Omental fat pad (tissue), 4 donors: ENCODE measurements around the gene MYOM3. TPM values are rescaled to one million over a fixed set of nuclear protein-coding genes. Genes with fewer than 3 reads are reported as not detected.

Source experiments
- ATAC-seq: fragments of 150-250 bp; one replicate; pipeline ENCODE4 v1.9.1; 2016; ENCODE audit warnings: mild to moderate bottlenecking, moderate library complexity; ENCODE audit not compliant: low FRiP score
- DNase-seq: peaks from one replicate; pipeline ENCODE4 v3.0.0-alpha.2; 2019; ENCODE audit warnings: low spot score
- total RNA-seq, 4 donors: library from RNA; depleted of rRNA; stranded (reverse); fragments of >200 nt; gene quantifications; one replicate each; pipeline ENCODE4 v1.1.0, GENCODE V29; 2016
- TF ChIP-seq, protein P1 (sequence below), 3 donors: fragments of 450-650 bp; IDR thresholded peaks; one replicate each; pipeline ENCODE4 v1.5.1; 2016 to 2017; ENCODE audit warnings: antibody characterized with exemption in 3 of 3, mild to moderate bottlenecking in 3 of 3, moderate library complexity in 2 of 3

The MYOM3 gene
- total RNA-seq, 4 donors from 2014 or later, result 0.13 to 0.79 (median 0.32) TPM

GRCh38 chr1:24103408-24103807, 8.5 kb downstream of the MYOM3 start:
- no peak for DNase-seq
- ATAC-seq, result no peak
- TF ChIP-seq, protein P1, sequence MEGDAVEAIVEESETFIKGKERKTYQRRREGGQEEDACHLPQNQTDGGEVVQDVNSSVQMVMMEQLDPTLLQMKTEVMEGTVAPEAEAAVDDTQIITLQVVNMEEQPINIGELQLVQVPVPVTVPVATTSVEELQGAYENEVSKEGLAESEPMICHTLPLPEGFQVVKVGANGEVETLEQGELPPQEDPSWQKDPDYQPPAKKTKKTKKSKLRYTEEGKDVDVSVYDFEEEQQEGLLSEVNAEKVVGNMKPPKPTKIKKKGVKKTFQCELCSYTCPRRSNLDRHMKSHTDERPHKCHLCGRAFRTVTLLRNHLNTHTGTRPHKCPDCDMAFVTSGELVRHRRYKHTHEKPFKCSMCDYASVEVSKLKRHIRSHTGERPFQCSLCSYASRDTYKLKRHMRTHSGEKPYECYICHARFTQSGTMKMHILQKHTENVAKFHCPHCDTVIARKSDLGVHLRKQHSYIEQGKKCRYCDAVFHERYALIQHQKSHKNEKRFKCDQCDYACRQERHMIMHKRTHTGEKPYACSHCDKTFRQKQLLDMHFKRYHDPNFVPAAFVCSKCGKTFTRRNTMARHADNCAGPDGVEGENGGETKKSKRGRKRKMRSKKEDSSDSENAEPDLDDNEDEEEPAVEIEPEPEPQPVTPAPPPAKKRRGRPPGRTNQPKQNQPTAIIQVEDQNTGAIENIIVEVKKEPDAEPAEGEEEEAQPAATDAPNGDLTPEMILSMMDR (IDR thresholded peaks at IDR 0.05), result no peak

DNA sequence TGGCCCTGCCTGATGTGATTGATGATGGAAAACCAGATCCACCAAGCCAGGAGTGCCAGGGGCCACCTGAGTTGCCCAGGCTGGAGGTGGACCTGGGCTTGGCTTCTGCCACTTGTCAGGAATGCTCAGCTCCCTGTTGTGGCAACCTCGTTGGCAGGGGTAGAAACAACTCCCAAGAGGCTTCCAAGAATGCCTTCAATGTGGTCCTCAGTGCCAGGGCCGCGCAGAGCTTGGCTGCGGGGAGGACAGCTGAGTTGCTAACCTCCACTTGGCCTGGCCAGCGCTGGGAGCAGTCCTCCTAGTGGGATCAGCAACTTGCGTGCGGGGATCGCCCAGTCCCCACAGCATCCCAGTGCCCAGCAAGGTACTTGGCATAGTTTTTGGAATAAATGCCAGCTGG, 9.0 kb downstream of the MYOM3 start:
- peak; percentile 25 for ATAC-seq

GRCh38 chr1:24101796-24102586, 9.9 kb downstream of the MYOM3 start:
- TF ChIP-seq, protein P1 (IDR thresholded peaks at IDR 0.05), result no peak
- ATAC-seq (peak; percentile 72), DNase-seq (no peak)

More for the DNA sequence above, 9.0 kb downstream of the MYOM3 start:
- TF ChIP-seq, protein P1 (IDR thresholded peaks at IDR 0.05), result no peak
- no peak for DNase-seq

GRCh38 chr1:24100945-24101737, 10.8 kb downstream of the MYOM3 start:
- ATAC-seq (no peak), DNase-seq (no peak)
- TF ChIP-seq, protein P1 (IDR thresholded peaks at IDR 0.05), result no peak

DNA sequence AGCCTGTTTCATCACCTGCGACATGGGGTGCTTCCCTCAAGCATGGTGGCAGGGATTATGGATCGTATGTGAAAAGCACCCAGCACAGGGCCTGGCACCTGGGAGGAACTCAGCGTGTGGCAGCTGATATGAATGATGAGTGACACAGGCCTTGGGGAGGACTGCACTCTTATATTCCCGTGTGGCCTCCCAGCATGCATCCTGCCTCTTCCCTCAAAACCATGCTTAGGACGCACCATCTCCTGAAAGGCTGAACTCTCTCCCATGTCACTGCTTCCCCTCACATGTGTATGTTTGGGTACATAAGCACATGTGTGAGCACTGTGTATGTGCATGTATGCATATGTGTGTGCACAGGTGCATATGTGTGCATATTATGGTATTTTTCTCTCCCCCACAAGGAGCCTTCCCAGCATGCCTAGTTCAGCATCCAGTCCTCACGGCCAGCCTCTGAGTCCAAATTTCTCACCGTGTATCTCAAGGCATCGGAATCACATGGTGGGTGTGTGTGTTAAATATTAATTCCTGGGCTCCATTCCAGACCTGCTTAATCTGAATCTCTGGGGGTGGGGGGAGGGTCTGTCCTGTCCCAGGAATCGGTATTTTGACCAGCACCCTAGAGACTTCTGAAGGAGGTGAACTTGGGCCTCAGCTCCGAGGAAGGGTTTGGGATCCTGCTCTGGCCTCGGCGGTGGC, 12.8 kb downstream of the MYOM3 start:
- DNase-seq, result no peak

GRCh38 chr1:24098102-24098501, 13.8 kb downstream of the MYOM3 start:
- DNase-seq (no peak), ATAC-seq (no peak)
- TF ChIP-seq, protein P1 (IDR thresholded peaks at IDR 0.05), result no peak

More for the DNA sequence above, 12.8 kb downstream of the MYOM3 start:
- ATAC-seq, result no peak
- TF ChIP-seq, protein P1 (IDR thresholded peaks at IDR 0.05), result no peak
